COLO829 (cell line): Measurements from ENCODE around the gene AEBP1.

Experiments used
- DNase-seq: peaks from one replicate; pipeline ENCODE4 v3.0.0; 2012; ENCODE audit warnings: low spot score

The AEBP1 gene

GRCh38 chr7:44103923-44104859, at the start of gene AEBP1:
TSS of gene AEBP1 (plus strand) at chr7:44104345. CDS start at chr7:44104666, 321 bp downstream.
- no peak for DNase-seq

GRCh38 chr7:44056681-44057080, 47.5 kb upstream of the AEBP1 start:
- no peak for DNase-seq

- DNase-seq: no peak
These were observed 46.8 kb upstream of the AEBP1 start for GRCh38 chr7:44057181-44057848.

- no peak for DNase-seq
These were observed 46.0 kb upstream of the AEBP1 start for GRCh38 chr7:44057849-44058758.

- DNase-seq: no peak
These were observed 45.4 kb upstream of the AEBP1 start for GRCh38 chr7:44058759-44059218.

GRCh38 chr7:44059219-44060090, 44.7 kb upstream of the AEBP1 start:
- no peak for DNase-seq

GRCh38 chr7:44060091-44060947, 43.8 kb upstream of the AEBP1 start:
- DNase-seq: no peak

GRCh38 chr7:44060948-44061644, 43.0 kb upstream of the AEBP1 start:
- DNase-seq: no peak

- DNase-seq: no peak
These were observed 42.4 kb upstream of the AEBP1 start for GRCh38 chr7:44061645-44062179.

GRCh38 chr7:44062180-44062902, 41.8 kb upstream of the AEBP1 start:
- DNase-seq: no peak

- DNase-seq: no peak
These were observed 41.2 kb upstream of the AEBP1 start for GRCh38 chr7:44062903-44063295.

GRCh38 chr7:44063547-44063893, 40.6 kb upstream of the AEBP1 start:
- no peak for DNase-seq

- DNase-seq: no peak
These were observed 40.1 kb upstream of the AEBP1 start for GRCh38 chr7:44063894-44064651.

GRCh38 chr7:44064791-44065430, 39.2 kb upstream of the AEBP1 start:
- DNase-seq: no peak

- no peak for DNase-seq
These were observed 38.6 kb upstream of the AEBP1 start, which contains the start of gene PGAM2 for GRCh38 chr7:44065431-44066110. TSS of gene PGAM2 (minus strand) at chr7:44065567. CDS start at chr7:44065529, 38 bp downstream.

- no peak for DNase-seq
These were observed 38.1 kb upstream of the AEBP1 start for GRCh38 chr7:44066111-44066460.
